Measurements from ENCODE around the gene ADAT3. TPM values are rescaled to one million over a fixed set of nuclear protein-coding genes. Genes with fewer than 3 reads are reported as not detected.
"Not testable (repeated sequence)": the region's sequence is repeated elsewhere in the genome, so short reads cannot be mapped to it uniquely, and the experiment has no call there.

Gene ADAT3
- polyA plus RNA-seq, 3 donors from 2014 or later = 2.1 to 10.0 (median 4.3) TPM

GRCh38 chr19:1882089-1882785, 23.0 kb upstream of the ADAT3 start:
- peak; percentile 94 to 96 (median 96) for DNase-seq
- H3K27ac Mint-ChIP-seq = peak overlapping the region; percentile 99 to 100 (median 100)
- peak overlapping the region; percentile 98 to 100 (median 98) for H3K4me3 Mint-ChIP-seq
- H3K9me3 Mint-ChIP-seq = peaks cover 0 to 7% (median 3%) of the 10 kb centered on the region in 6 donors
- H3K27me3 Mint-ChIP-seq (ENCODE audit: low read depth in 3 of 3) = peaks cover 29 to 44% (median 35%) of the 10 kb centered on the region in 3 donors
- peaks cover 30 to 47% of the 10 kb centered on the region in 2 donors for H3K4me1 Mint-ChIP-seq
- H3K36me3 Mint-ChIP-seq = peaks cover 18 to 23% (median 21%) of the 10 kb centered on the region in 3 donors

GRCh38 chr19:1882786-1883692, 22.2 kb upstream of the ADAT3 start:
- H3K9me3 Mint-ChIP-seq = peaks cover 0 to 7% (median 3%) of the 10 kb centered on the region in 6 donors
- peak overlapping the region; percentile 99 to 100 (median 100) for H3K27ac Mint-ChIP-seq
- H3K4me1 Mint-ChIP-seq = peaks cover 34 to 52% of the 10 kb centered on the region in 2 donors
- H3K4me3 Mint-ChIP-seq = peak overlapping the region; percentile 98 to 100 (median 98)
- H3K36me3 Mint-ChIP-seq = peaks cover 18 to 23% (median 21%) of the 10 kb centered on the region in 3 donors
- peaks cover 29 to 44% (median 35%) of the 10 kb centered on the region in 3 donors for H3K27me3 Mint-ChIP-seq (ENCODE audit: low read depth in 3 of 3)
- peak in 1 of 3 donors; percentile 39 for DNase-seq

GRCh38 chr19:1883784-1884183, 21.4 kb upstream of the ADAT3 start:
- DNase-seq = peak in 2 of 3 donors; percentile 43 to 57
- H3K27me3 Mint-ChIP-seq (ENCODE audit: low read depth in 3 of 3) = peaks cover 29 to 41% (median 35%) of the 10 kb centered on the region in 3 donors
- peak overlapping the region; percentile 99 to 100 (median 100) for H3K27ac Mint-ChIP-seq
- peaks cover 34 to 50% of the 10 kb centered on the region in 2 donors for H3K4me1 Mint-ChIP-seq
- H3K4me3 Mint-ChIP-seq = peak overlapping the region; percentile 98 to 100 (median 98)
- H3K9me3 Mint-ChIP-seq = peaks cover 0 to 7% (median 3%) of the 10 kb centered on the region in 6 donors
- H3K36me3 Mint-ChIP-seq = peaks cover 18 to 23% (median 21%) of the 10 kb centered on the region in 3 donors

GRCh38 chr19:1884291-1884718, 20.9 kb upstream of the ADAT3 start:
- Mint-ChIP-seq H3K36me3 (peaks cover 18 to 23% (median 21%) of the 10 kb centered on the region in 3 donors), H3K27me3 (ENCODE audit: low read depth in 3 of 3) (peaks cover 29 to 41% (median 35%) of the 10 kb centered on the region in 3 donors), H3K4me1 (peaks cover 34 to 50% of the 10 kb centered on the region in 2 donors), H3K27ac (peak overlapping the region; percentile 99 to 100 (median 100)), H3K9me3 (peaks cover 0 to 7% (median 3%) of the 10 kb centered on the region in 6 donors), H3K4me3 (peak overlapping the region; percentile 98 to 100 (median 98))
- DNase-seq = peak; percentile 75 to 78 (median 76)

- H3K4me1 Mint-ChIP-seq = peaks cover 34 to 49% of the 10 kb centered on the region in 2 donors
- H3K27me3 Mint-ChIP-seq (ENCODE audit: low read depth in 3 of 3) = peaks cover 29 to 41% (median 35%) of the 10 kb centered on the region in 3 donors
- H3K36me3 Mint-ChIP-seq = peaks cover 18 to 23% (median 21%) of the 10 kb centered on the region in 3 donors
- peak overlapping the region; percentile 99 to 100 (median 100) for H3K27ac Mint-ChIP-seq
- DNase-seq = no peak
- peak overlapping the region; percentile 98 to 100 (median 98) for H3K4me3 Mint-ChIP-seq
- H3K9me3 Mint-ChIP-seq = peaks cover 0 to 7% (median 3%) of the 10 kb centered on the region in 6 donors
Observed at GRCh38 chr19:1884719-1885334, 20.4 kb upstream of the ADAT3 start.

- peaks cover 27 to 41% (median 35%) of the 10 kb centered on the region in 3 donors for H3K27me3 Mint-ChIP-seq (ENCODE audit: low read depth in 3 of 3)
- peak within 1 kb of the TSS; percentile 98 to 100 (median 98) for H3K4me3 Mint-ChIP-seq
- peaks cover 18 to 23% (median 21%) of the 10 kb centered on the region in 3 donors for H3K36me3 Mint-ChIP-seq
- H3K9me3 Mint-ChIP-seq = not testable (repeated sequence)
- peaks cover 34 to 45% of the 10 kb centered on the region in 2 donors for H3K4me1 Mint-ChIP-seq
- H3K27ac Mint-ChIP-seq = peak within 1 kb of the TSS; percentile 99 to 100 (median 100)
- peak; percentile 94 to 96 (median 94) for DNase-seq
Observed at GRCh38 chr19:1885398-1886119, 19.6 kb upstream of the ADAT3 start, which contains the start of gene ABHD17A. Gene ABHD17A, minus strand, starts transcription at chr19:1885496. Its CDS starts 3,930 bp downstream, at chr19:1881566.

GRCh38 chr19:1886360-1886759, 18.8 kb upstream of the ADAT3 start:
- Mint-ChIP-seq H3K4me1 (peaks cover 34 to 42% of the 10 kb centered on the region in 2 donors), H3K27ac (peak overlapping the region in 4 of 6 donors; percentile 86 to 99 (median 90)), H3K36me3 (peaks cover 18 to 23% (median 21%) of the 10 kb centered on the region in 3 donors), H3K27me3 (ENCODE audit: low read depth in 3 of 3) (peaks cover 27 to 41% (median 35%) of the 10 kb centered on the region in 3 donors)
- DNase-seq, H3K9me3 Mint-ChIP-seq, H3K4me3 Mint-ChIP-seq: not testable (repeated sequence)

- Mint-ChIP-seq H3K27me3 (ENCODE audit: low read depth in 3 of 3) (peaks cover 16 to 26% (median 20%) of the 10 kb centered on the region in 3 donors), H3K4me1 (peaks cover 21 to 28% of the 10 kb centered on the region in 2 donors), H3K4me3 (no peak overlapping the region), H3K36me3 (peaks cover 11 to 13% (median 12%) of the 10 kb centered on the region in 3 donors), H3K27ac (no peak overlapping the region), H3K9me3 (peaks cover 0 to 6% (median 2%) of the 10 kb centered on the region in 6 donors)
- DNase-seq = no peak
Observed at GRCh38 chr19:1888385-1888784, 16.8 kb upstream of the ADAT3 start.

GRCh38 chr19:1889907-1890306, 15.3 kb upstream of the ADAT3 start:
- Mint-ChIP-seq H3K27ac (peak overlapping the region in 2 of 6 donors; percentile 8 to 13), H3K9me3 (no peaks in the 10 kb centered on the region)

GRCh38 chr19:1893791-1894190, 11.4 kb upstream of the ADAT3 start:
- Mint-ChIP-seq H3K9me3 (no peaks in the 10 kb centered on the region), H3K27me3 (ENCODE audit: low read depth in 3 of 3) (peaks cover 15 to 29% (median 19%) of the 10 kb centered on the region in 3 donors), H3K27ac (peak overlapping the region in 5 of 6 donors; percentile 24 to 87 (median 49)), H3K4me1 (peaks cover 44 to 50% of the 10 kb centered on the region in 2 donors), H3K36me3 (no peaks in the 10 kb centered on the region), H3K4me3 (peak overlapping the region in 4 of 5 donors; percentile 24 to 62 (median 46))
- DNase-seq = no peak

More at GRCh38 chr19:1889907-1890306, 15.3 kb upstream of the ADAT3 start:
- H3K36me3 Mint-ChIP-seq = no peaks in the 10 kb centered on the region
- H3K27me3 Mint-ChIP-seq (ENCODE audit: low read depth in 3 of 3) = peaks cover under 1 to 11% (median 6%) of the 10 kb centered on the region in 3 donors
- peaks cover 18 to 30% of the 10 kb centered on the region in 2 donors for H3K4me1 Mint-ChIP-seq
- H3K4me3 Mint-ChIP-seq = no peak overlapping the region
- DNase-seq = no peak

- Mint-ChIP-seq H3K4me3 (peak overlapping the region; percentile 81 to 94 (median 90)), H3K9me3 (no peaks in the 10 kb centered on the region)
- no peak for DNase-seq
Observed at GRCh38 chr19:1896508-1896907, 8.7 kb upstream of the ADAT3 start.

GRCh38 chr19:1901940-1902404, 3.2 kb upstream of the ADAT3 start:
- DNase-seq = no peak
- H3K27ac Mint-ChIP-seq = peak overlapping the region in 1 of 6 donors; percentile 35
- H3K36me3 Mint-ChIP-seq = no peaks in the 10 kb centered on the region
- H3K4me3 Mint-ChIP-seq = no peak overlapping the region
- no peaks in the 10 kb centered on the region for H3K9me3 Mint-ChIP-seq
- H3K4me1 Mint-ChIP-seq = peaks cover 28 to 36% of the 10 kb centered on the region in 2 donors
- peaks cover 10 to 15% (median 13%) of the 10 kb centered on the region in 3 donors for H3K27me3 Mint-ChIP-seq (ENCODE audit: low read depth in 3 of 3)

More at GRCh38 chr19:1896508-1896907, 8.7 kb upstream of the ADAT3 start:
- Mint-ChIP-seq H3K27me3 (ENCODE audit: low read depth in 3 of 3) (peaks cover 16 to 29% (median 19%) of the 10 kb centered on the region in 3 donors), H3K4me1 (peaks cover 44 to 49% of the 10 kb centered on the region in 2 donors), H3K27ac (peak overlapping the region; percentile 98 to 100 (median 98)), H3K36me3 (no peaks in the 10 kb centered on the region)

Measured in immature natural killer cell (primary cell).